IMR-90 (cell line): ENCODE measurements around the gene MYH11. TPM values are rescaled to one million over a fixed set of nuclear protein-coding genes. Genes with fewer than 3 reads are reported as not detected.

ENCODE experiments used
- ATAC-seq: fragments of 200-7000 bp; cut with Tn5 transposase; 2 replicates; pipeline ENCODE4 v1.9.1; 2020; ENCODE audit warnings: low read depth, mild to moderate bottlenecking, moderate library complexity
- BruUV-seq: library from RNA; stranded (reverse); fragments of 400-500 nt; replicated peaks from 2 replicates; lab custom pipeline; 2021; lab: Mats Ljungman, UMichigan
- CTCF ChIA-PET: fragments of 300-600 bp; formaldehyde crosslinking; extraction: SDS; loops from one replicate; lab custom pipeline; 2021; ENCODE audit warnings: antibody characterized with exemption; lab: Yijun Ruan, JAX
- POLR2A ChIA-PET: fragments of 300-600 bp; sonication (Branson Sonifier 250); formaldehyde crosslinking; loops from one replicate; lab custom pipeline; 2022; ENCODE audit warnings: antibody characterized with exemption; ENCODE audit not compliant: unreplicated experiment; lab: Charles Lee
- DNase-seq: peaks from one replicate; pipeline ENCODE4 v3.0.0; 2013
- H2AFZ ChIP-seq: replicated peaks from 2 replicates; pipeline ENCODE3; 2013; ENCODE audit warnings: low read length, mild to moderate bottlenecking; ENCODE audit not compliant: poor library complexity
- H2AK5ac ChIP-seq: 2 replicates; pipeline ENCODE4 v1.6.1; 2013; ENCODE audit warnings: low read depth, low read length, inconsistent platforms
- H2AK9ac ChIP-seq: replicated peaks from 2 replicates; pipeline ENCODE3; 2013; ENCODE audit warnings: mild to moderate bottlenecking, low read depth, low read length, moderate library complexity; ENCODE audit not compliant: poor library complexity
- H2BK120ac ChIP-seq: 2 replicates; pipeline ENCODE4 v1.6.1; 2013; ENCODE audit warnings: low read depth, low read length, inconsistent platforms
- H2BK15ac ChIP-seq: 3 replicates; pipeline ENCODE4 v1.6.1; 2013; ENCODE audit warnings: low read depth, low read length, inconsistent platforms
- H2BK20ac ChIP-seq: 2 replicates; pipeline ENCODE4 v1.6.1; 2013; ENCODE audit warnings: low read depth, mild to moderate bottlenecking, inconsistent platforms, low read length, moderate library complexity
- H2BK5ac ChIP-seq: 2 replicates; pipeline ENCODE4 v1.6.1; 2013; ENCODE audit warnings: mild to moderate bottlenecking, low read depth, low read length, inconsistent platforms; ENCODE audit not compliant: poor library complexity, severe bottlenecking
- H3K14ac ChIP-seq: replicated peaks from 2 replicates; pipeline ENCODE4 v1.6.1; 2013; ENCODE audit warnings: low read depth, low read length, inconsistent platforms
- H3K18ac ChIP-seq: 2 replicates; pipeline ENCODE4 v1.6.1; 2013; ENCODE audit warnings: low read depth, low read length, control low read depth
- H3K23ac ChIP-seq: 2 replicates; pipeline ENCODE4 v1.6.1; 2013; ENCODE audit warnings: low read depth, low read length, inconsistent platforms
- H3K27ac ChIP-seq: 2 replicates; pipeline ENCODE4 v1.5.1; 2013; ENCODE audit warnings: mild to moderate bottlenecking, control low read depth, low read length; ENCODE audit not compliant: insufficient read depth
- H3K27me3 ChIP-seq: 2 replicates; pipeline ENCODE4 v1.6.1; 2013; ENCODE audit warnings: low read length; ENCODE audit not compliant: control insufficient read depth, insufficient read depth
- H3K36me3 ChIP-seq: 2 replicates; pipeline ENCODE4 v1.6.1; 2013; ENCODE audit warnings: low read length, mixed read lengths; ENCODE audit not compliant: control insufficient read depth, insufficient read depth
- H3K4ac ChIP-seq: 2 replicates; pipeline ENCODE4 v1.6.1; 2013; ENCODE audit warnings: low read depth, low read length, inconsistent platforms
- H3K4me1 ChIP-seq: 2 replicates; pipeline ENCODE4 v1.6.1; 2013; ENCODE audit warnings: low read length, mixed read lengths; ENCODE audit not compliant: control insufficient read depth, insufficient read depth
- H3K4me2 ChIP-seq: 2 replicates; pipeline ENCODE4 v1.6.1; 2013; ENCODE audit warnings: low read depth, mild to moderate bottlenecking, control low read depth, low read length, moderate library complexity
- H3K4me3 ChIP-seq: 2 replicates; pipeline ENCODE4 v1.5.1; 2013; ENCODE audit warnings: low read depth, mild to moderate bottlenecking, control low read depth, low read length, moderate library complexity; ENCODE audit not compliant: insufficient read depth
- H3K56ac ChIP-seq: 2 replicates; pipeline ENCODE4 v1.6.1; 2013; ENCODE audit warnings: low read length, inconsistent platforms; ENCODE audit not compliant: insufficient read depth; ENCODE audit errors: extremely low read depth
- H3K79me1 ChIP-seq, 2 experiments: 2 replicates each; pipeline ENCODE4 v1.6.1; 2013; ENCODE audit warnings: low read length in 2 of 2, inconsistent platforms in 1 of 2, low read depth in 1 of 2
- H3K9ac ChIP-seq: 2 replicates; pipeline ENCODE4 v1.6.1; 2013; ENCODE audit warnings: low read depth, low read length, control low read depth
- H3K9me1 ChIP-seq: 2 replicates; pipeline ENCODE4 v1.6.1; 2013; ENCODE audit warnings: low read length, inconsistent platforms; ENCODE audit not compliant: insufficient read depth
- H3K9me3 ChIP-seq: 2 replicates; pipeline ENCODE4 v1.6.1; 2013; ENCODE audit warnings: low read length; ENCODE audit not compliant: control insufficient read depth, insufficient read depth
- H4K20me1 ChIP-seq: 2 replicates; pipeline ENCODE4 v1.6.1; 2013; ENCODE audit warnings: low read length, inconsistent platforms; ENCODE audit not compliant: insufficient read depth
- H4K5ac ChIP-seq: 2 replicates; pipeline ENCODE4 v1.6.1; 2013; ENCODE audit warnings: mild to moderate bottlenecking, low read depth, low read length, control low read depth
- H4K8ac ChIP-seq, 2 experiments: 2 replicates each; pipeline ENCODE4 v1.6.1; 2013; ENCODE audit warnings: low read depth in 2 of 2, low read length in 2 of 2, control low read depth in 1 of 2, inconsistent platforms in 1 of 2
- H4K91ac ChIP-seq: 2 replicates; pipeline ENCODE4 v1.6.1; 2013; ENCODE audit warnings: low read depth, low read length, inconsistent platforms; ENCODE audit not compliant: insufficient read depth
- MAFK ChIP-seq: IDR thresholded peaks from 2 replicates; pipeline ENCODE4 v1.6.1; 2012; ENCODE audit warnings: low read depth, low read length, improper control_type of control experiment
- MAZ ChIP-seq: IDR thresholded peaks from 2 replicates; pipeline ENCODE4 v1.6.1; 2012; ENCODE audit warnings: low read depth, mild to moderate bottlenecking, low read length, improper control_type of control experiment, moderate library complexity, borderline replicate concordance
- RAD21 ChIP-seq: IDR thresholded peaks from 2 replicates; pipeline ENCODE4 v1.6.1; 2012; ENCODE audit warnings: low read length, improper control_type of control experiment
- RCOR1 ChIP-seq: IDR thresholded peaks from 2 replicates; pipeline ENCODE4 v1.6.1; 2012; ENCODE audit warnings: mild to moderate bottlenecking, low read length, improper control_type of control experiment; ENCODE audit not compliant: insufficient replicate concordance
- RFX5 ChIP-seq: IDR thresholded peaks from 2 replicates; pipeline ENCODE4 v1.8.0; 2012; ENCODE audit warnings: low read depth, mild to moderate bottlenecking, low read length, moderate library complexity
- SMC3 ChIP-seq: fragments of 150-350 bp; IDR thresholded peaks from 2 replicates; pipeline ENCODE4 v1.6.1; 2016; ENCODE audit warnings: low read depth, mild to moderate bottlenecking, antibody characterized with exemption, low read length, moderate library complexity
- WGBS, 2 experiments: methylation state at CpG; one replicate each; pipeline versions ENCODE4 v1.1.5 to v1.1.7; 2013; ENCODE audit warnings: missing lambda C conversion rate in 2 of 2; ENCODE audit not compliant: insufficient read length in 1 of 2; ENCODE audit errors: extremely low coverage in 2 of 2; 5-methylcytosine and 5-hydroxymethylcytosine counted together
- dilution Hi-C: fragments of 300-500 bp; cut with HindIII; formaldehyde crosslinking; loops from one replicate; pipeline ENCODE4 v1.14.3; 2018; ENCODE audit warnings: low sequenced_read_pairs; ENCODE audit not compliant: unreplicated experiment
- in situ Hi-C: fragments of 300-500 bp; cut with MboI; formaldehyde crosslinking; loops from 3 replicates; pipeline ENCODE4 v1.14.3; 2019; ENCODE audit warnings: low sequenced_read_pairs, inconsistent platforms, mixed read lengths
- intact Hi-C: fragments of 100-400 bp; cut with micrococcal nuclease; formaldehyde crosslinking; loops from 2 replicates; pipeline ENCODE4 v1.10.0; 2022
- polyA plus RNA-seq, 3 experiments: library from polyadenylated mRNA; depleted of rRNA; stranded (reverse); fragments of >200 nt; gene quantifications; 2 replicates each; pipeline ENCODE4 v1.2.3, GENCODE V29; 2012; ENCODE audit warnings: low replicate concordance in 1 of 3
- total RNA-seq: library from RNA; depleted of rRNA; stranded (reverse); fragments of >200 nt; gene quantifications from 2 replicates; pipeline ENCODE4 v1.2.3, GENCODE V29; 2012
- TF ChIP-seq, protein P1 (sequence below): fragments of 150-350 bp; IDR thresholded peaks from 2 replicates; pipeline ENCODE4 v1.6.1; 2017; ENCODE audit warnings: mild to moderate bottlenecking, antibody characterized with exemption, low read length, low read depth

Gene MYH11
- total and polyA plus RNA-seq, 2 of the 4 experiments (the other 2 are of a cell fraction) = under 0.01 to 0.12 TPM

DNA sequence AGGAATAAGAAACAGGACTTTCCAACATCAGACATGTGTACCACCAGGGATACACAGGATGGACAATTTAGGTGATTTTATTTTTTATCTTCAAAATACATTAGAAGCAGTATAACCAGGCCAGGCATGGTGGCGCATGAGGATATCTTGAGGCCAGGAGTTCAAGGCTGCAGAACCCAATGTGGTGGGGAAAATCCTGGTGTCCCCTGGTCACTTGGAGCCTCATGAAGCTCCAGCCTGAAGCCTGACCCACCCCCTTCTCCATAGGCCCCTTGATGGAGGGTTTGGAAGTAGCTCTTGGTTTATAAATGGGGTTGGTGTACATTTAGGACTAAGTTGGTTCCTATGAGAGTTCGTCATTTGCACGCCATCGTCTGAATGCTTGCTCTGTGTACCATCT, 88.6 kb downstream of the MYH11 start:
- no peak overlapping the region for H2AK9ac ChIP-seq
- no peak for ATAC-seq
- peaks cover 5% of the 10 kb centered on the region; the same call in 1 of the 2 replicates for H3K9me1 ChIP-seq
- peaks cover 4% of the 10 kb centered on the region for H3K27me3 ChIP-seq
- H2AK5ac ChIP-seq = no peak overlapping the region
- H2AFZ ChIP-seq = no peak overlapping the region
- H3K4me3 ChIP-seq = no peak overlapping the region
- in situ Hi-C loops = loop anchor here (10.0 kb wide), 1 partner anchor 427 kb away; no protein-coding TSS in a partner anchor
- H2BK15ac ChIP-seq = no peak overlapping the region
- H4K5ac ChIP-seq = no peak overlapping the region
- no peak for TF ChIP-seq RAD21
- no peak for TF ChIP-seq MAZ
- TF ChIP-seq, protein P1, sequence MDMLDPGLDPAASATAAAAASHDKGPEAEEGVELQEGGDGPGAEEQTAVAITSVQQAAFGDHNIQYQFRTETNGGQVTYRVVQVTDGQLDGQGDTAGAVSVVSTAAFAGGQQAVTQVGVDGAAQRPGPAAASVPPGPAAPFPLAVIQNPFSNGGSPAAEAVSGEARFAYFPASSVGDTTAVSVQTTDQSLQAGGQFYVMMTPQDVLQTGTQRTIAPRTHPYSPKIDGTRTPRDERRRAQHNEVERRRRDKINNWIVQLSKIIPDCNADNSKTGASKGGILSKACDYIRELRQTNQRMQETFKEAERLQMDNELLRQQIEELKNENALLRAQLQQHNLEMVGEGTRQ = no peak
- TF ChIP-seq MAFK = no peak
- TF ChIP-seq SMC3 = no peak
- TF ChIP-seq RCOR1 = no peak
- TF ChIP-seq RFX5 = no peak
- intact Hi-C loops = loop anchor here (5.0 kb wide), 2 partner anchors 54 to 359 kb away; no protein-coding TSS in a partner anchor
- H3K4ac ChIP-seq = no peak overlapping the region
- no peak overlapping the region for H3K23ac ChIP-seq
- H4K91ac ChIP-seq = no peak overlapping the region
- no peak overlapping the region for H2BK5ac ChIP-seq
- CTCF ChIA-PET = no interaction called here
- no peak overlapping the region for H2BK120ac ChIP-seq
- H3K27ac ChIP-seq = no peak overlapping the region
- no peak overlapping the region for H4K8ac ChIP-seq
- no peaks in the 10 kb centered on the region for H3K9me3 ChIP-seq
- no peaks in the 10 kb centered on the region for H3K79me1 ChIP-seq
- H3K18ac ChIP-seq = no peak overlapping the region
- no peak overlapping the region for H3K56ac ChIP-seq
- no peaks in the 10 kb centered on the region for H3K36me3 ChIP-seq
- H4K20me1 ChIP-seq = no peaks in the 10 kb centered on the region
- no peak overlapping the region for H3K14ac ChIP-seq
- no TSS peak for BruUV-seq
- WGBS, 2 experiments = no CpG with 5 or more reads among the region's 4 CpGs
- DNase-seq = no peak
- H3K9ac ChIP-seq = no peak overlapping the region
- dilution Hi-C loops = no loop called here
- no peak overlapping the region for H2BK20ac ChIP-seq
- H3K4me2 ChIP-seq = no peak overlapping the region
- peaks cover 5% of the 10 kb centered on the region for H3K4me1 ChIP-seq
- POLR2A ChIA-PET = no interaction called here
